GM23338 (cell line): Measurements from ENCODE around the gene FNDC11. TPM values are rescaled to one million over a fixed set of nuclear protein-coding genes. Genes with fewer than 3 reads are reported as not detected.

Experiments
- ATAC-seq: fragments of 200-7000 bp; cut with Tn5 transposase; 3 replicates; pipeline ENCODE4 v1.9.1; 2020
- DNase-seq: peaks from one replicate; pipeline ENCODE4 v3.0.0-alpha.2; 2015; ENCODE audit warnings: low spot score
- H2AFZ ChIP-seq: fragments of 200-600 bp; sonication (generic); 2 replicates; pipeline ENCODE4 v1.8.0; 2016; ENCODE audit warnings: antibody characterized with exemption, mild to moderate bottlenecking, moderate library complexity
- H3F3A ChIP-seq: fragments of 200-600 bp; sonication (generic); replicated peaks from 2 replicates; pipeline ENCODE4 v1.8.0; 2017; ENCODE audit warnings: antibody characterized with exemption, mixed run types, low read depth
- H3K27ac ChIP-seq: fragments of 200-600 bp; sonication (generic); 2 replicates; pipeline ENCODE4 v1.6.1; 2016; ENCODE audit warnings: low read depth
- H3K27me3 ChIP-seq: fragments of 200-600 bp; sonication (generic); 2 replicates; pipeline ENCODE4 v1.8.0; 2016; ENCODE audit warnings: mild to moderate bottlenecking, mixed run types, moderate library complexity; ENCODE audit not compliant: insufficient read depth
- H3K36me3 ChIP-seq: fragments of 200-600 bp; sonication (generic); 2 replicates; pipeline ENCODE4 v1.8.0; 2016; ENCODE audit warnings: mild to moderate bottlenecking; ENCODE audit not compliant: insufficient read depth
- H3K4me1 ChIP-seq: fragments of 200-600 bp; sonication (generic); 2 replicates; pipeline ENCODE4 v1.8.0; 2016; ENCODE audit warnings: mild to moderate bottlenecking, moderate library complexity; ENCODE audit not compliant: insufficient read depth
- H3K4me2 ChIP-seq: fragments of 200-600 bp; sonication (generic); 2 replicates; pipeline ENCODE4 v1.7.1; 2017; ENCODE audit warnings: mixed run types
- H3K4me3 ChIP-seq: fragments of 200-600 bp; sonication (generic); 2 replicates; pipeline ENCODE4 v1.6.1; 2016; ENCODE audit warnings: mixed run types
- H3K79me2 ChIP-seq: fragments of 200-600 bp; sonication (generic); replicated peaks from 2 replicates; pipeline ENCODE4 v1.8.0; 2017; ENCODE audit warnings: mild to moderate bottlenecking; ENCODE audit not compliant: insufficient read depth
- H3K9me2 ChIP-seq: fragments of 200-600 bp; sonication (generic); 2 replicates; pipeline ENCODE4 v1.8.0; 2017; ENCODE audit not compliant: insufficient read depth
- H4K20me1 ChIP-seq: fragments of 200-600 bp; sonication (generic); replicated peaks from 2 replicates; pipeline ENCODE4 v1.8.0; 2017; ENCODE audit warnings: mild to moderate bottlenecking; ENCODE audit not compliant: insufficient read depth
- H3K27ac Mint-ChIP-seq: 2 replicates; pipeline ENCODE4 v1.8.0; 2020; ENCODE audit warnings: inconsistent platforms, mild to moderate bottlenecking, moderate library complexity, mixed read lengths
- H3K27me3 Mint-ChIP-seq: 3 replicates; pipeline ENCODE4 v1.8.0; 2022; ENCODE audit warnings: low read depth, mild to moderate bottlenecking, moderate library complexity, mixed read lengths, inconsistent platforms; ENCODE audit not compliant: insufficient read depth, poor library complexity
- H3K36me3 Mint-ChIP-seq: 3 replicates; pipeline ENCODE4 v1.8.0; 2021; ENCODE audit warnings: low read depth, mild to moderate bottlenecking, inconsistent platforms, moderate library complexity, mixed read lengths
- H3K4me1 Mint-ChIP-seq: 3 replicates; pipeline ENCODE4 v1.8.0; 2020; ENCODE audit warnings: mild to moderate bottlenecking, inconsistent platforms, mixed read lengths
- H3K4me3 Mint-ChIP-seq: 3 replicates; pipeline ENCODE4 v1.8.0; 2021; ENCODE audit warnings: moderate library complexity, mild to moderate bottlenecking, inconsistent platforms, mixed read lengths
- H3K9me3 Mint-ChIP-seq: 3 replicates; pipeline ENCODE4 v1.8.0; 2020; ENCODE audit warnings: moderate library complexity, mild to moderate bottlenecking, inconsistent platforms, mixed read lengths
- CREB1 ChIP-seq: fragments of 250-450 bp; sonication (Bioruptor Pico); IDR thresholded peaks from 2 replicates; pipeline ENCODE4 v1.5.0; 2020; ENCODE audit warnings: low read depth, mild to moderate bottlenecking, moderate library complexity
- EZH2phosphoT487 ChIP-seq: fragments of 200-600 bp; sonication (generic); IDR thresholded peaks from one replicate; pipeline ENCODE4 v1.8.1; 2018; ENCODE audit warnings: antibody characterized with exemption; ENCODE audit not compliant: unreplicated experiment
- JUNB ChIP-seq: IDR thresholded peaks from one replicate; pipeline ENCODE4 v1.6.1; 2016; ENCODE audit warnings: antibody characterized with exemption; ENCODE audit not compliant: unreplicated experiment
- NANOG ChIP-seq: IDR thresholded peaks from 2 replicates; pipeline ENCODE4 v1.6.1; 2016; ENCODE audit warnings: antibody characterized with exemption, borderline replicate concordance
- STAT1 ChIP-seq: IDR thresholded peaks from one replicate; pipeline ENCODE4 v1.6.1; 2016; ENCODE audit warnings: antibody characterized with exemption; ENCODE audit not compliant: unreplicated experiment
- polyA plus RNA-seq: library from polyadenylated mRNA; unstranded; fragments of >200 nt; fragmentation: Nextera tagmentation; extraction: Ambion mirVana; gene quantifications from 2 replicates; pipeline ENCODE4 v1.2.1, GENCODE V29; 2016
- total RNA-seq: library from RNA; depleted of rRNA; stranded (reverse); fragments of >200 nt; shearing (Covaris generic); gene quantifications from 2 replicates; pipeline ENCODE4 v1.2.3, GENCODE V29; 2014
- TF ChIP-seq, protein P1 (sequence below), 2 experiments: fragments of 200-600 bp in 1 of 2; sonication (generic) in 1 of 2; conservative IDR thresholded peaks; 2 replicates each; pipeline versions ENCODE4 v1.5.1 to v1.6.1; 2016 to 2017; ENCODE audit warnings: antibody characterized with exemption in 2 of 2, low read depth in 2 of 2, mild to moderate bottlenecking in 2 of 2, moderate library complexity in 1 of 2
- TF ChIP-seq, protein P2 (sequence below): IDR thresholded peaks from 2 replicates; pipeline ENCODE4 v1.6.1; 2016; ENCODE audit warnings: antibody characterized with exemption
- TF ChIP-seq, protein P3 (sequence below): IDR thresholded peaks from one replicate; pipeline ENCODE4 v1.6.1; 2018; ENCODE audit warnings: antibody characterized with exemption; ENCODE audit not compliant: unreplicated experiment
- TF ChIP-seq, protein P4 (sequence below): fragments of 250-450 bp; sonication (Bioruptor Pico); IDR thresholded peaks from 2 replicates; pipeline ENCODE4 v1.5.0; 2020; ENCODE audit warnings: mild to moderate bottlenecking, moderate library complexity

FNDC11 gene
- total and polyA plus RNA-seq, 2 experiments from 2014 or later = 3.4 to 5.3 TPM

DNA sequence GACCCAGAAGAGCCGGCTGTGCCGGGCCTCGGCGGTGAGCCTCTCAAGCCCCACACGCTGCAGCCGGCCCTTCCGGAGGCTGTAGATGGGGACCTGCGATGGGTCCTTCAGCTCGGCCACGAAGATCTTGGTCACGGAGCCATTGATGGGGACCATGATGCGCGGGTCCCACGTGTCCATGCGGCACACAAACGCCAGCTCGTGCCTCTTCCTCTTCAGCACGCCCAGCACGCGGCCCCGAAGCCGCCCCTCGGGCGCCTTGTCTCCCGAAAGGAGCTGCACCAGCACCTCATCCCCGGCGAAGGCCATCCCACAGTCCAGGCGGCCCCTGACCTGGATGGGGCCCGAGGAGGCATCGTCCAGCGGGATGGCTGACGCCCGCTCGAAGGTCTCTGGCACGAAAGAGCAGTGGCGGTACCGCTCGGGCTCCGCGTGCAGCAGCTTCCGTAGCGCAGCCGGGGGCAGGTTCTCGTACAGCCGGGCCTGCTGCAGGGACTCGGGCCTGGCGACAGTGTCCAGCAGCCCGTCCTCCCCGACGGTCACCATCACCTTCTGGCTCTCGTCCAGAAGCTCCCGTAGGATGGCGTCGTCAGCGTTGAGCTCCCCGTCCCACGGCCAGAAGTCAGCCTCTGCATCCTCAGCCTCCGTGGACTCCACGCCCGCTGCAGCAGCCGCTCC lies 11.2 kb downstream of the FNDC11 start:
- Histone ChIP-seq H3F3A (no peaks in the 10 kb centered on the region), H3K27ac (no peak overlapping the region), H2AFZ (no peak overlapping the region), H3K4me3 (no peak overlapping the region), H3K4me1 (no peaks in the 10 kb centered on the region), H3K4me2 (no peak overlapping the region), H4K20me1 (no peaks in the 10 kb centered on the region), H3K9me2 (no peaks in the 10 kb centered on the region), H3K79me2 (no peaks in the 10 kb centered on the region), H3K27me3 (no peaks in the 10 kb centered on the region), H3K36me3 (no peaks in the 10 kb centered on the region)
- H3K9me3 Mint-ChIP-seq = peaks cover 2% of the 10 kb centered on the region; the same call in 1 of the 3 replicates
- ATAC-seq (no peak), DNase-seq (no peak)
- H3K27ac Mint-ChIP-seq = no peak overlapping the region
- no peak overlapping the region for H3K4me3 Mint-ChIP-seq
- TF ChIP-seq EZH2phosphoT487 = no peak
- no peak for TF ChIP-seq STAT1
- no peak for TF ChIP-seq JUNB
- no peak for TF ChIP-seq NANOG
- TF ChIP-seq, protein P1, sequence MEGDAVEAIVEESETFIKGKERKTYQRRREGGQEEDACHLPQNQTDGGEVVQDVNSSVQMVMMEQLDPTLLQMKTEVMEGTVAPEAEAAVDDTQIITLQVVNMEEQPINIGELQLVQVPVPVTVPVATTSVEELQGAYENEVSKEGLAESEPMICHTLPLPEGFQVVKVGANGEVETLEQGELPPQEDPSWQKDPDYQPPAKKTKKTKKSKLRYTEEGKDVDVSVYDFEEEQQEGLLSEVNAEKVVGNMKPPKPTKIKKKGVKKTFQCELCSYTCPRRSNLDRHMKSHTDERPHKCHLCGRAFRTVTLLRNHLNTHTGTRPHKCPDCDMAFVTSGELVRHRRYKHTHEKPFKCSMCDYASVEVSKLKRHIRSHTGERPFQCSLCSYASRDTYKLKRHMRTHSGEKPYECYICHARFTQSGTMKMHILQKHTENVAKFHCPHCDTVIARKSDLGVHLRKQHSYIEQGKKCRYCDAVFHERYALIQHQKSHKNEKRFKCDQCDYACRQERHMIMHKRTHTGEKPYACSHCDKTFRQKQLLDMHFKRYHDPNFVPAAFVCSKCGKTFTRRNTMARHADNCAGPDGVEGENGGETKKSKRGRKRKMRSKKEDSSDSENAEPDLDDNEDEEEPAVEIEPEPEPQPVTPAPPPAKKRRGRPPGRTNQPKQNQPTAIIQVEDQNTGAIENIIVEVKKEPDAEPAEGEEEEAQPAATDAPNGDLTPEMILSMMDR (conservative IDR thresholded peaks at IDR 0.05; ENCODE audit: low read depth in 2 of 2) = no peak
- no peak for TF ChIP-seq CREB1
- TF ChIP-seq, protein P2, sequence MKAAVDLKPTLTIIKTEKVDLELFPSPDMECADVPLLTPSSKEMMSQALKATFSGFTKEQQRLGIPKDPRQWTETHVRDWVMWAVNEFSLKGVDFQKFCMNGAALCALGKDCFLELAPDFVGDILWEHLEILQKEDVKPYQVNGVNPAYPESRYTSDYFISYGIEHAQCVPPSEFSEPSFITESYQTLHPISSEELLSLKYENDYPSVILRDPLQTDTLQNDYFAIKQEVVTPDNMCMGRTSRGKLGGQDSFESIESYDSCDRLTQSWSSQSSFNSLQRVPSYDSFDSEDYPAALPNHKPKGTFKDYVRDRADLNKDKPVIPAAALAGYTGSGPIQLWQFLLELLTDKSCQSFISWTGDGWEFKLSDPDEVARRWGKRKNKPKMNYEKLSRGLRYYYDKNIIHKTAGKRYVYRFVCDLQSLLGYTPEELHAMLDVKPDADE = no peak
- TF ChIP-seq, protein P3, sequence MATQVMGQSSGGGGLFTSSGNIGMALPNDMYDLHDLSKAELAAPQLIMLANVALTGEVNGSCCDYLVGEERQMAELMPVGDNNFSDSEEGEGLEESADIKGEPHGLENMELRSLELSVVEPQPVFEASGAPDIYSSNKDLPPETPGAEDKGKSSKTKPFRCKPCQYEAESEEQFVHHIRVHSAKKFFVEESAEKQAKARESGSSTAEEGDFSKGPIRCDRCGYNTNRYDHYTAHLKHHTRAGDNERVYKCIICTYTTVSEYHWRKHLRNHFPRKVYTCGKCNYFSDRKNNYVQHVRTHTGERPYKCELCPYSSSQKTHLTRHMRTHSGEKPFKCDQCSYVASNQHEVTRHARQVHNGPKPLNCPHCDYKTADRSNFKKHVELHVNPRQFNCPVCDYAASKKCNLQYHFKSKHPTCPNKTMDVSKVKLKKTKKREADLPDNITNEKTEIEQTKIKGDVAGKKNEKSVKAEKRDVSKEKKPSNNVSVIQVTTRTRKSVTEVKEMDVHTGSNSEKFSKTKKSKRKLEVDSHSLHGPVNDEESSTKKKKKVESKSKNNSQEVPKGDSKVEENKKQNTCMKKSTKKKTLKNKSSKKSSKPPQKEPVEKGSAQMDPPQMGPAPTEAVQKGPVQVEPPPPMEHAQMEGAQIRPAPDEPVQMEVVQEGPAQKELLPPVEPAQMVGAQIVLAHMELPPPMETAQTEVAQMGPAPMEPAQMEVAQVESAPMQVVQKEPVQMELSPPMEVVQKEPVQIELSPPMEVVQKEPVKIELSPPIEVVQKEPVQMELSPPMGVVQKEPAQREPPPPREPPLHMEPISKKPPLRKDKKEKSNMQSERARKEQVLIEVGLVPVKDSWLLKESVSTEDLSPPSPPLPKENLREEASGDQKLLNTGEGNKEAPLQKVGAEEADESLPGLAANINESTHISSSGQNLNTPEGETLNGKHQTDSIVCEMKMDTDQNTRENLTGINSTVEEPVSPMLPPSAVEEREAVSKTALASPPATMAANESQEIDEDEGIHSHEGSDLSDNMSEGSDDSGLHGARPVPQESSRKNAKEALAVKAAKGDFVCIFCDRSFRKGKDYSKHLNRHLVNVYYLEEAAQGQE = no peak
- TF ChIP-seq, protein P4, sequence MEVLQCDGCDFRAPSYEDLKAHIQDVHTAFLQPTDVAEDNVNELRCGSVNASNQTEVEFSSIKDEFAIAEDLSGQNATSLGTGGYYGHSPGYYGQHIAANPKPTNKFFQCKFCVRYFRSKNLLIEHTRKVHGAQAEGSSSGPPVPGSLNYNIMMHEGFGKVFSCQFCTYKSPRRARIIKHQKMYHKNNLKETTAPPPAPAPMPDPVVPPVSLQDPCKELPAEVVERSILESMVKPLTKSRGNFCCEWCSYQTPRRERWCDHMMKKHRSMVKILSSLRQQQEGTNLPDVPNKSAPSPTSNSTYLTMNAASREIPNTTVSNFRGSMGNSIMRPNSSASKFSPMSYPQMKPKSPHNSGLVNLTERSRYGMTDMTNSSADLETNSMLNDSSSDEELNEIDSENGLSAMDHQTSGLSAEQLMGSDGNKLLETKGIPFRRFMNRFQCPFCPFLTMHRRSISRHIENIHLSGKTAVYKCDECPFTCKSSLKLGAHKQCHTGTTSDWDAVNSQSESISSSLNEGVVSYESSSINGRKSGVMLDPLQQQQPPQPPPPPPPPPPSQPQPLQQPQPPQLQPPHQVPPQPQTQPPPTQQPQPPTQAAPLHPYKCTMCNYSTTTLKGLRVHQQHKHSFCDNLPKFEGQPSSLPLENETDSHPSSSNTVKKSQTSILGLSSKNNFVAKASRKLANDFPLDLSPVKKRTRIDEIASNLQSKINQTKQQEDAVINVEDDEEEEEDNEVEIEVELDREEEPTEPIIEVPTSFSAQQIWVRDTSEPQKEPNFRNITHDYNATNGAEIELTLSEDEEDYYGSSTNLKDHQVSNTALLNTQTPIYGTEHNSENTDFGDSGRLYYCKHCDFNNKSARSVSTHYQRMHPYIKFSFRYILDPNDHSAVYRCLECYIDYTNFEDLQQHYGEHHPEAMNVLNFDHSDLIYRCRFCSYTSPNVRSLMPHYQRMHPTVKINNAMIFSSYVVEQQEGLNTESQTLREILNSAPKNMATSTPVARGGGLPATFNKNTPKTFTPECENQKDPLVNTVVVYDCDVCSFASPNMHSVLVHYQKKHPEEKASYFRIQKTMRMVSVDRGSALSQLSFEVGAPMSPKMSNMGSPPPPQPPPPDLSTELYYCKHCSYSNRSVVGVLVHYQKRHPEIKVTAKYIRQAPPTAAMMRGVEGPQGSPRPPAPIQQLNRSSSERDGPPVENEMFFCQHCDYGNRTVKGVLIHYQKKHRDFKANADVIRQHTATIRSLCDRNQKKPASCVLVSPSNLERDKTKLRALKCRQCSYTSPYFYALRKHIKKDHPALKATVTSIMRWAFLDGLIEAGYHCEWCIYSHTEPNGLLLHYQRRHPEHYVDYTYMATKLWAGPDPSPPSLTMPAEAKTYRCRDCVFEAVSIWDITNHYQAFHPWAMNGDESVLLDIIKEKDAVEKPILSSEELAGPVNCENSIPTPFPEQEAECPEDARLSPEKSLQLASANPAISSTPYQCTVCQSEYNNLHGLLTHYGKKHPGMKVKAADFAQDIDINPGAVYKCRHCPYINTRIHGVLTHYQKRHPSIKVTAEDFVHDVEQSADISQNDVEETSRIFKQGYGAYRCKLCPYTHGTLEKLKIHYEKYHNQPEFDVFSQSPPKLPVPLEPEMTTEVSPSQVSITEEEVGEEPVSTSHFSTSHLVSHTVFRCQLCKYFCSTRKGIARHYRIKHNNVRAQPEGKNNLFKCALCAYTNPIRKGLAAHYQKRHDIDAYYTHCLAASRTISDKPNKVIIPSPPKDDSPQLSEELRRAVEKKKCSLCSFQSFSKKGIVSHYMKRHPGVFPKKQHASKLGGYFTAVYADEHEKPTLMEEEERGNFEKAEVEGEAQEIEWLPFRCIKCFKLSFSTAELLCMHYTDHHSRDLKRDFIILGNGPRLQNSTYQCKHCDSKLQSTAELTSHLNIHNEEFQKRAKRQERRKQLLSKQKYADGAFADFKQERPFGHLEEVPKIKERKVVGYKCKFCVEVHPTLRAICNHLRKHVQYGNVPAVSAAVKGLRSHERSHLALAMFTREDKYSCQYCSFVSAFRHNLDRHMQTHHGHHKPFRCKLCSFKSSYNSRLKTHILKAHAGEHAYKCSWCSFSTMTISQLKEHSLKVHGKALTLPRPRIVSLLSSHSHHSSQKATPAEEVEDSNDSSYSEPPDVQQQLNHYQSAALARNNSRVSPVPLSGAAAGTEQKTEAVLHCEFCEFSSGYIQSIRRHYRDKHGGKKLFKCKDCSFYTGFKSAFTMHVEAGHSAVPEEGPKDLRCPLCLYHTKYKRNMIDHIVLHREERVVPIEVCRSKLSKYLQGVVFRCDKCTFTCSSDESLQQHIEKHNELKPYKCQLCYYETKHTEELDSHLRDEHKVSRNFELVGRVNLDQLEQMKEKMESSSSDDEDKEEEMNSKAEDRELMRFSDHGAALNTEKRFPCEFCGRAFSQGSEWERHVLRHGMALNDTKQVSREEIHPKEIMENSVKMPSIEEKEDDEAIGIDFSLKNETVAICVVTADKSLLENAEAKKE = no peak
- H3K4me1 Mint-ChIP-seq = no peaks in the 10 kb centered on the region
- no peaks in the 10 kb centered on the region for H3K27me3 Mint-ChIP-seq
- peaks cover 3% of the 10 kb centered on the region; the same call in 1 of the 3 replicates for H3K36me3 Mint-ChIP-seq
